Melanocyte of skin (primary cell): ENCODE results near the gene PRR23C. TPM values are rescaled to one million over a fixed set of nuclear protein-coding genes. Genes with fewer than 3 reads are reported as not detected.

Experiments used
- total RNA-seq, 2 donors: library from RNA; depleted of rRNA; stranded (reverse); fragments of >200 nt; gene quantifications; 2 replicates each; pipeline ENCODE4 v1.2.3, GENCODE V29; 2012

PRR23C gene
- total RNA-seq: not detected

DNA sequence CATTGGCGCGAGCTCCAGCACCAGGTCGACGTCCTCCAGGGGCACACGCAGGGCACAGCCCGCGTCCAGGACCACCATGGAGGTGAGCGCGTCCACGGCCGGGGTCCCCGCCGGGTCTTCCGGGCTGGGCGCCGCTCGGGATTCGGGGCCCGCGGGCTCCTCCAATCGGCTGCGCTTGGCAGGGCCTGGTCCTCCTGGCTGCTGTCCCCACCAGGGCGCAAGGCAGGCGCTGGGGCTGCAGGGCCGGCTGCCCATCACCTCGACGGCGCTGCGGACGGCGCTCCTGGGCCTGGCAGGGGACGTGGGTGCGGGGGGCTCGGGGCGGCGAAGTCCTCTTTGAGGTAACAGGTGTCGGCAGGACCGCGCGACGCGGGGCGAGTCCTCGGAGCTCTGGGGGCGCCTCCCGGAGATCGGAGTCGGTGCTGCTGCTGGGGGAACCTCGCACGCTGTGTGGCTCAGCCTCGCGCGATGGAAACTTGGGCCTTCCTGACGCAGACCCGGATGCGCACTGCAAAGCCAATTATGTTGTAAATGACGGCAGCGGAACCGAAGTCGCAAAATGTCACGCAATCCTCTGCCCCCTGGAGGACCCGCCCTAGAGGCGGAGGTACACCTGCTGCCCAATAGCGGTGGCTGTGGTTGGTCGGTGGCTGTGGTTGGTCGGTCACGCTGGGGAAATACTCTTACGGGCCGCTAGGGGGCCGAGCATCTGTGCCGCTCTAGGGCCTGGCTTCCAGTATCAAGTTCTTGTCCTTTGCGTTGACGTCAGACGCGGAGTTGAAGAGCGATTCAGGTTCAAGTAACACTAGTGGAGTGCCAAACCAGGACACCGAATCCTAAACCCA is at the start of gene PRR23C:
PRR23C (minus strand) TSS at position 527 of the 845 bp plus-strand sequence; CDS start at position 255, 272 bp downstream.

GRCh38 chr3:139020868-139021234 is 23.8 kb downstream of the PRR23C start, which contains the start of gene PRR23B:
TSS of gene PRR23B (minus strand) at chr3:139020926. CDS start at chr3:139020661, 265 bp downstream.

DNA sequence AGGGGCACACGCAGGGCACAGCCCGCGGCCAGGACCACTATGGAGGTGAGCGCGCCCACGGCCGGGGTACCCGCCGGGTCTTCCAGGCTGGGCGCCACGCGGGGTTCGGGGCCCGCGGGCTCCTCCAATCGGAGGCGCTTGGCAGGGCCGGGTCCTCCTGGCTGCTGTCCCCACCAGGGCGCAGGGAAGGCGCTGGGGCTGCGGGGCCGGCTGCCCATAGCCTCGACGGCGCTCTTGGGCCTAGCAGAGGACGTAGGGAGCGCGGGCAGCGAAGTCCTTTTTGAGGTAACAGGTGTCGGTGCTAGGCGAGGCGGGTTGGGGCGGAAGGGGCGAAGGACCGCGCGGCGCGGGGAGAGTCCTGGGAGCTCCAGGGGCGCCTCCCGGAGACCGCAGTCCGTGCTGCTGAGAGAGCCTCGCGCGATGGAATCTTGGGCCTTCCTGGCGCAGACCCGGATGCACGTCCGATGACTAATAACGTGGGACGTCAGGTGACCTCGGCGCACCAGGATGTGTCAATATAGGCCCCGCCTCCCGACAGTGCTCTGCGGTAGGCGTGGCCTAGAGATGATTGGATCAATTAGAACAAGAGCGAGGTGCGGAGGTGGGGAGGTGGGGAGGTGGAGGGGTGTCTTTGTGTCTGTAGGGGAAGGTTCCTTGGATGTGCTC is 38.5 kb downstream of the PRR23C start, which contains the start of gene PRR23A:
PRR23A (minus strand) TSS at position 218 of the 666 bp plus-strand sequence; CDS start at position 218, 0 bp downstream.

Other genes with a start within 250 kb of the PRR23C start
- gene PIK3CB, start 210.0 kb downstream of the PRR23C start, total RNA-seq: 10 to 100 TPM; 26.5 to 39.0 TPM
- under 1 TPM in 1 of 2 donors, not detected in 1; under 0.01 TPM for gene FOXL2, start 97.8 kb downstream of the PRR23C start, total RNA-seq
- under 1 TPM in 1 of 2 donors, not detected in 1; under 0.01 TPM for gene FOXL2NB, start 97.7 kb downstream of the PRR23C start, total RNA-seq
- not detected for gene PRR23A, start 38.6 kb downstream of the PRR23C start, total RNA-seq
- not detected for gene PRR23B, start 24.0 kb downstream of the PRR23C start, total RNA-seq